HL-60 (cell line): ENCODE results near the gene NABP2.

Experiments used
- CTCF ChIP-seq: IDR thresholded peaks from one replicate; pipeline ENCODE4 v1.5.1; 2011; ENCODE audit warnings: low read length, control low read depth, inconsistent platforms; ENCODE audit not compliant: insufficient read depth
- GABPA ChIP-seq: IDR thresholded peaks from 2 replicates; pipeline ENCODE4 v1.6.1; 2012; ENCODE audit warnings: low read depth
- REST ChIP-seq: IDR thresholded peaks from 2 replicates; pipeline ENCODE4 v1.6.1; 2012; ENCODE audit warnings: low read depth; ENCODE audit not compliant: insufficient replicate concordance

GRCh38 chr12:56202366-56202765, 21.8 kb upstream of the NABP2 start:
- TF ChIP-seq CTCF (no peak), REST (no peak), GABPA (no peak)
